Stomach (tissue), 9 donors: ENCODE measurements around the gene LRRIQ1. TPM values are rescaled to one million over a fixed set of nuclear protein-coding genes. Genes with fewer than 3 reads are reported as not detected.

ENCODE experiments used
- DNase-seq, 2 donors: peaks; one replicate each; pipeline versions ENCODE4 v3.0.0 to v3.0.0-alpha.2; 2013 to 2019
- H3K27ac ChIP-seq, 5 donors: fragments of 200-600 bp in 4 of 5; sonication (generic) in 4 of 5; one replicate each; pipeline ENCODE4 v1.5.1; 2013 to 2019; ENCODE audit warnings: mild to moderate bottlenecking in 1 of 5, moderate library complexity in 1 of 5
- H3K27me3 ChIP-seq, 3 donors: fragments of 200-600 bp; sonication (generic); one replicate each; pipeline ENCODE4 v1.5.1; 2017 to 2019; ENCODE audit warnings: mixed run types in 1 of 3
- H3K36me3 ChIP-seq, 4 donors: fragments of 200-600 bp; sonication (generic); 1 replicate in 3 of 4; 2 replicates in 1 of 4; pipeline ENCODE4 v1.5.1; 2016 to 2019
- H3K4me1 ChIP-seq, 4 donors: fragments of 200-600 bp; sonication (generic); one replicate each; pipeline ENCODE4 v1.5.1; 2016 to 2019
- H3K4me3 ChIP-seq, 4 donors: fragments of 200-600 bp; sonication (generic) in 3 of 4; one replicate each; pipeline ENCODE4 v1.5.1; 2016 to 2019; ENCODE audit warnings: mild to moderate bottlenecking in 1 of 4
- H3K9me3 ChIP-seq, 4 donors: fragments of 200-600 bp; sonication (generic); one replicate each; pipeline ENCODE4 v1.5.1; 2016 to 2019
- EP300 ChIP-seq: sonication (generic); formaldehyde crosslinking; IDR thresholded peaks from one replicate; pipeline ENCODE4 v1.6.1; 2017; ENCODE audit warnings: antibody characterized with exemption
- POLR2A ChIP-seq, 4 donors: fragments of 450-650 bp; IDR thresholded peaks; one replicate each; pipeline ENCODE4 v1.6.1; 2016; ENCODE audit warnings: antibody characterized with exemption in 4 of 4, control low read depth in 2 of 4, mild to moderate bottlenecking in 1 of 4, moderate library complexity in 1 of 4
- POLR2AphosphoS5 ChIP-seq, 3 donors: sonication (generic); formaldehyde crosslinking; IDR thresholded peaks; one replicate each; pipeline ENCODE4 v1.6.1; 2016; ENCODE audit warnings: antibody characterized with exemption in 3 of 3
- WGBS, 5 donors: extraction: QIAGEN DNeasy Blood & Tissue Kit in 3 of 5; methylation state at CpG; one replicate each; pipeline versions ENCODE4 v1.1.5 to v1.1.7; 2013 to 2018; 5-methylcytosine and 5-hydroxymethylcytosine counted together
- intact Hi-C: fragments of 100-400 bp; cut with DNase I; formaldehyde crosslinking; loops from one replicate; pipeline ENCODE4 v1.15.1; 2023; ENCODE audit warnings: low total_unique reads
- polyA plus RNA-seq, 3 donors: library from polyadenylated mRNA; stranded (reverse); fragments of 200-250 nt; gene quantifications; one replicate each; pipeline ENCODE4 v1.2.3, GENCODE V29; 2013
- total RNA-seq, 5 donors: library from RNA; depleted of rRNA; stranded (reverse); fragments of >200 nt; gene quantifications; one replicate each; pipeline versions ENCODE4 v1.1.0 to v1.2.3, GENCODE V29; 2014 to 2016
- TF ChIP-seq, protein P1 (sequence below), 7 experiments: fragments of 450-650 bp in 4 of 7; fragments of 200-600 bp in 3 of 7; sonication (generic) in 3 of 7; IDR thresholded peaks; one replicate each; pipeline ENCODE4 v1.5.1; 2016 to 2019; ENCODE audit warnings: antibody characterized with exemption in 7 of 7, control low read depth in 2 of 7, mild to moderate bottlenecking in 1 of 7
- donor health status: healthy with polysubstance abuse.
- donor health status: Bipolar disorder and iron deficiency.
- donor health status: healthy.

Gene LRRIQ1
- total and polyA plus RNA-seq, 8 donors, result 0.05 to 2.2 (median 0.92) TPM; not detected in 5

DNA sequence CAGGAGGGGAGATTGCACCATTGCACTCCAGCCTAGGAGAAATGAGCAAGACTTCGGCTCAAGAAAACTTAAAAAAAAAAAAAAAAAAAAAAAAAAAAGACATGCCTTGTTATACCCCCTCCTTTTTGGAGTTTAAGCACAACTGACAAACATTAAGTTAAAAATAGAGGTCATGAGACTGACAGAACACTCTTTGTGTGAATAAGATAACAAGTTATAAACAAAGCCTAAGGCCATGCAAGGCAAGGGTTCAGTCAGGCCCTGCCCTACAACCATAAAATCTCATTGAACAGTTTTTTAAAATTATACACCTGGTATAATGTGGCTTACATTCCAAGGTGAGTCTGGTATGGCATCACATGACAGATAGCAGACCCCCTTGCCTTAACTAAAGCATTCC is 39.4 kb upstream of the LRRIQ1 start:
- intact Hi-C loops, result no loop called here
- Histone ChIP-seq H3K4me1 (no peaks in the 10 kb centered on the region), H3K27ac (no peak overlapping the region), H3K4me3 (no peak overlapping the region), H3K36me3 (no peaks in the 10 kb centered on the region), H3K27me3 (no peaks in the 10 kb centered on the region), H3K9me3 (no peaks in the 10 kb centered on the region)
- no peak for DNase-seq
- WGBS, 5 donors, result 43 to 71% (median 60%) methylated on average over 1 of the region's 1 CpG
- TF ChIP-seq, protein P1, sequence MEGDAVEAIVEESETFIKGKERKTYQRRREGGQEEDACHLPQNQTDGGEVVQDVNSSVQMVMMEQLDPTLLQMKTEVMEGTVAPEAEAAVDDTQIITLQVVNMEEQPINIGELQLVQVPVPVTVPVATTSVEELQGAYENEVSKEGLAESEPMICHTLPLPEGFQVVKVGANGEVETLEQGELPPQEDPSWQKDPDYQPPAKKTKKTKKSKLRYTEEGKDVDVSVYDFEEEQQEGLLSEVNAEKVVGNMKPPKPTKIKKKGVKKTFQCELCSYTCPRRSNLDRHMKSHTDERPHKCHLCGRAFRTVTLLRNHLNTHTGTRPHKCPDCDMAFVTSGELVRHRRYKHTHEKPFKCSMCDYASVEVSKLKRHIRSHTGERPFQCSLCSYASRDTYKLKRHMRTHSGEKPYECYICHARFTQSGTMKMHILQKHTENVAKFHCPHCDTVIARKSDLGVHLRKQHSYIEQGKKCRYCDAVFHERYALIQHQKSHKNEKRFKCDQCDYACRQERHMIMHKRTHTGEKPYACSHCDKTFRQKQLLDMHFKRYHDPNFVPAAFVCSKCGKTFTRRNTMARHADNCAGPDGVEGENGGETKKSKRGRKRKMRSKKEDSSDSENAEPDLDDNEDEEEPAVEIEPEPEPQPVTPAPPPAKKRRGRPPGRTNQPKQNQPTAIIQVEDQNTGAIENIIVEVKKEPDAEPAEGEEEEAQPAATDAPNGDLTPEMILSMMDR (IDR thresholded peaks at IDR 0.05), result no peak
- no peak for TF ChIP-seq EP300
- no peak for TF ChIP-seq POLR2AphosphoS5 (IDR thresholded peaks at IDR 0.05)
- TF ChIP-seq POLR2A (IDR thresholded peaks at IDR 0.05), result no peak

DNA sequence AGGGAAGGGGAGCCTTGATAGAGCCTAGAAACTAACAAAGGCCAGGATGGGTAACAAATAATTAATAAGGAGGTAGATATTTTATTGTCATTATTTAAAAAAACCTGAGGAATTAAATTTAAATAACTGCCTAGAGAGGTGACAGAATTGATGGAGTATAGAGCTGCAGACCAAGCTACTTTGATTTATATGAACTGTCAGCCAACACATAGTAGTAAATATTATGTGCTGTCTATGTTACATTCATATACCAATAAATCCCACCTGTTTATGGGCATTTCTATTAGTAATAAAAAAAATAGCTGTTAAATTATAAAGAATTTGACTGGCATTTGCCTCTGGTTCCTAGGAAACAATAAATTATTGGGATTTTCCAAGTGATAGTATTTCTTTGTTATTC is 37.8 kb upstream of the LRRIQ1 start:
- H3K27me3 ChIP-seq, result no peaks in the 10 kb centered on the region
- DNase-seq, result no peak
- H3K9me3 ChIP-seq, result no peaks in the 10 kb centered on the region
- H3K4me1 ChIP-seq, result no peaks in the 10 kb centered on the region
- no peak overlapping the region for H3K27ac ChIP-seq
- no peaks in the 10 kb centered on the region for H3K36me3 ChIP-seq
- no peak overlapping the region for H3K4me3 ChIP-seq
- TF ChIP-seq EP300, result no peak
- TF ChIP-seq, protein P1 (IDR thresholded peaks at IDR 0.05), result no peak
- TF ChIP-seq POLR2A (IDR thresholded peaks at IDR 0.05), result no peak
- TF ChIP-seq POLR2AphosphoS5 (IDR thresholded peaks at IDR 0.05), result no peak
- intact Hi-C loops, result no loop called here

DNA sequence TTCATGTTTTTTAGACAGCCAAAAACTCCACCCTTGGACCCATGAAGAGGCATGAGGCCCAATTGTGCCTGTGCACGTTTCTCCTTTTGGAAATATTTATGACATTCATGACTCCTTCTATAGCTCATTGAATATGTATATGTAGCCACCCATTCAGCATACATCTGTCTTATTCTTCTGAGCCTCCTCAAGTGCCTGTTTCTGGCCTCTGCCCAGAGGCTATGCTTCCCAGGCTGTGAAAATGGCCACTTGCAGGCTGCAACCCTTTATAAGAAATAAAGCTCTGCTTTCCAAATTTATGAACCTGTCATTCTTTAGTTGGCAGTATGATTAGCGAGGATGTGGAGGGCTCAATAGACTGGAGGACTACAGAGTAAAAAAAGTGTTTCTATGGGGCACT is 35.4 kb upstream of the LRRIQ1 start:
- no peaks in the 10 kb centered on the region for H3K27me3 ChIP-seq
- H3K27ac ChIP-seq, result no peak overlapping the region
- H3K36me3 ChIP-seq, result no peaks in the 10 kb centered on the region
- no peaks in the 10 kb centered on the region for H3K4me1 ChIP-seq
- 67 to 78% (median 74%) methylated on average over 2 of the region's 2 CpGs for WGBS, 5 donors
- no peaks in the 10 kb centered on the region for H3K9me3 ChIP-seq
- DNase-seq, result no peak
- TF ChIP-seq EP300 (no peak), POLR2A (IDR thresholded peaks at IDR 0.05) (no peak), POLR2AphosphoS5 (IDR thresholded peaks at IDR 0.05) (no peak)
- TF ChIP-seq, protein P1 (IDR thresholded peaks at IDR 0.05), result no peak
- intact Hi-C loops, result no loop called here
- no peak overlapping the region for H3K4me3 ChIP-seq

DNA sequence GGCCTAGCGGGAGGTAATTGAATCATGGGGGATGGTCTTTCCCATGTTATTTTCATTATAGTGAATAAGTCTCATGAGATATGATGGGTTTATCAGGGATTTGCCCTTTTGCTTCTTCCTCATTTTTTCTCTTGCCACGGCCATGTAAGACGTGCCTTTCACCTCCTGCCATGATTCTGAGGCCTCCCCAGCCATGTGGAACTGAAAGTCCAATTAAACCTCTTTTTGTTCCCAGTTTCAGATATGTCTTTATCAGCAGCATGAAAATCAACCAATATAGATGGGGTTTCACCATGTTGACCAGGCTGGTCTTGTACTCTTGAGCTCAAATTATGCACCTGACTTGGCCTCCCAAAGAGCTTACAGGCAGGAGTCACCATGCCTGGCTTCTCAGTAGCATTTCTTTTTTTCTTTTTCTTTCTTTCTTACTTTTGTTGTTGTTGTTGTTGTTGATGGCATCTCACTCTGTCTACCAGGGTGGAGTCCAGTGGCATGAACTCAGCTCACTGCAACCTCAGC is 33.3 kb upstream of the LRRIQ1 start:
- no peak overlapping the region for H3K4me3 ChIP-seq
- TF ChIP-seq, protein P1 (IDR thresholded peaks at IDR 0.05), result no peak
- TF ChIP-seq POLR2AphosphoS5 (IDR thresholded peaks at IDR 0.05), result no peak
- no peak for TF ChIP-seq POLR2A (IDR thresholded peaks at IDR 0.05)
- TF ChIP-seq EP300, result no peak
- no peaks in the 10 kb centered on the region for H3K4me1 ChIP-seq
- intact Hi-C loops, result no loop called here
- H3K27ac ChIP-seq, result no peak overlapping the region
- no peaks in the 10 kb centered on the region for H3K27me3 ChIP-seq
- H3K36me3 ChIP-seq, result no peaks in the 10 kb centered on the region
- 69 to 76% (median 73%) methylated on average over 3 of the region's 3 CpGs for WGBS, 5 donors
- no peaks in the 10 kb centered on the region for H3K9me3 ChIP-seq
- no peak for DNase-seq
